Transverse colon (tissue), 4 donors: Measurements from ENCODE around the gene PEDS1. TPM values are rescaled to one million over a fixed set of nuclear protein-coding genes. Genes with fewer than 3 reads are reported as not detected.

Experiments used
- DNase-seq: peaks from one replicate; pipeline ENCODE4 v3.0.0-alpha.2; 2019
- H3K27ac ChIP-seq, 4 donors: fragments of 200-600 bp; sonication (generic); 2 replicates each; pipeline ENCODE4 v1.5.1; 2016 to 2018; ENCODE audit warnings: inconsistent platforms in 4 of 4
- H3K27me3 ChIP-seq: fragments of 200-600 bp; sonication (generic); 2 replicates; pipeline ENCODE4 v1.5.1; 2017; ENCODE audit warnings: inconsistent platforms
- H3K36me3 ChIP-seq, 4 donors: fragments of 200-600 bp; sonication (generic); 2 replicates each; pipeline ENCODE4 v1.5.1; 2017 to 2019; ENCODE audit warnings: inconsistent platforms in 4 of 4
- H3K4me1 ChIP-seq, 4 donors: fragments of 200-600 bp; sonication (generic); 2 replicates each; pipeline ENCODE4 v1.5.1; 2017 to 2020; ENCODE audit warnings: inconsistent platforms in 4 of 4
- H3K4me3 ChIP-seq, 4 donors: fragments of 200-600 bp; sonication (generic); 1 replicate in 1 of 4; 2 replicates in 3 of 4; pipeline versions ENCODE4 v1.5.1 to v1.6.1; 2017 to 2019; ENCODE audit warnings: inconsistent platforms in 4 of 4
- H3K9me3 ChIP-seq, 2 donors: fragments of 200-600 bp; sonication (generic); 2 replicates each; pipeline ENCODE4 v1.5.1; 2017 to 2019; ENCODE audit warnings: inconsistent platforms in 2 of 2
- EP300 ChIP-seq: sonication (generic); formaldehyde crosslinking; IDR thresholded peaks from one replicate; pipeline ENCODE4 v1.6.1; 2017; ENCODE audit warnings: antibody characterized with exemption, low read depth
- POLR2A ChIP-seq: fragments of 450-650 bp; IDR thresholded peaks from one replicate; pipeline ENCODE4 v1.6.1; 2016; ENCODE audit warnings: antibody characterized with exemption, mild to moderate bottlenecking, moderate library complexity
- POLR2AphosphoS5 ChIP-seq, 3 donors: sonication (generic); formaldehyde crosslinking; IDR thresholded peaks; one replicate each; pipeline ENCODE4 v1.6.1; 2016; ENCODE audit warnings: antibody characterized with exemption in 3 of 3
- WGBS, 2 donors: methylation state at CpG; one replicate each; pipeline ENCODE4 v1.1.5; 2018; ENCODE audit warnings: low coverage in 1 of 2; 5-methylcytosine and 5-hydroxymethylcytosine counted together
- in situ Hi-C, 4 donors: fragments of 200-750 bp; cut with MboI; loops; one replicate each; pipeline versions ENCODE4 v1.15.0 to v1.15.1; 2017; ENCODE audit warnings: low sequenced_read_pairs in 3 of 4, low pct_ligation_motif_present in 1 of 4, low pct_unique_long_range_greater_than_20kb in 1 of 4
- intact Hi-C: fragments of 100-400 bp; cut with DNase I; formaldehyde crosslinking; loops from one replicate; pipeline ENCODE4 v1.15.1; 2023; ENCODE audit warnings: low total_unique reads
- total RNA-seq, 4 donors: library from RNA; depleted of rRNA; stranded (reverse); fragments of >200 nt; gene quantifications; one replicate each; pipeline ENCODE4 v1.1.0, GENCODE V29; 2016
- TF ChIP-seq, protein P1 (sequence below), 5 experiments: fragments of 200-600 bp in 3 of 5; fragments of 450-650 bp in 2 of 5; sonication (generic) in 3 of 5; IDR thresholded peaks; 1 replicate in 2 of 5; 2 replicates in 3 of 5; pipeline ENCODE4 v1.5.1; 2016 to 2017; ENCODE audit warnings: antibody characterized with exemption in 5 of 5, inconsistent platforms in 3 of 5, mild to moderate bottlenecking in 2 of 5, moderate library complexity in 1 of 5

PEDS1 gene
- total RNA-seq, 4 donors from 2014 or later, result 9.6 to 30.9 (median 23.2) TPM

DNA sequence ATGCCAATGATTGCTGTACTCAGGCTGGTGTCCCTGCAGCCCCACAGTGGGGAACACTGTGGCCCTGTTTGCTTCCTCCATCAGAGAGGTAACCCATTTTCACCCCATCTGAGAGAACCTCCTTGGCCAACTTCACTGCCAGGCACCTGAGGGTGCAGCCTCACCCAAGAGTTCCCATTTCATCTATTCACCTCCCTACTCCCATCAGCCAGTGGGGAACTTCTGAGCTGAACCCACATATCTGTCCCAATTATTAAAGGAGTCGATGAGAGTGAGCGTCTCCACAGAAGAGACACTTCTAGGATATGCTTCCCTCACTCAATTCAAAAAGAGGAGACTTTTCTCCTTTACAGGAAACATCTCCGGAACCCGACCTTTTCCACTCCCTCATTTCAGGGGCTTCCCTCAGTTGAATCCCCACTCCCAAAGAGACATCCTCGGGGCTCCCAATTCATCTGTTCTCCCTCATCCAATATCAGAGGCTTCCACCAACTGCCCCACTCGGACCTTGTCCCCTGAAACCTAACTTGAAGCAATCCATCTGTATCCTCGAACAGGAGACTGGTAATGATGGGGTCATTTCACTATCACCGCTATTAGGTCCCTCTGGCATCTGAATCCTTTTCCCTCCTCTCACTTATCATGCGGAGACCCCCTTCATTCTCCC lies 41.6 kb downstream of the PEDS1 start:
- intact Hi-C loops, result no loop called here
- Histone ChIP-seq H3K4me3 (peak overlapping the region; percentile 85 to 100 (median 98)), H3K36me3 (no peaks in the 10 kb centered on the region), H3K4me1 (peaks cover 54 to 78% (median 69%) of the 10 kb centered on the region in 4 donors), H3K9me3 (no peaks in the 10 kb centered on the region), H3K27ac (peak overlapping the region; percentile 91 to 99 (median 98)), H3K27me3 (no peaks in the 10 kb centered on the region)
- in situ Hi-C loops, result no loop called here
- no peak for DNase-seq
- 6 to 16% methylated on average over 8 to 9 of the region's 9 CpGs for WGBS, 2 donors
- TF ChIP-seq, protein P1, sequence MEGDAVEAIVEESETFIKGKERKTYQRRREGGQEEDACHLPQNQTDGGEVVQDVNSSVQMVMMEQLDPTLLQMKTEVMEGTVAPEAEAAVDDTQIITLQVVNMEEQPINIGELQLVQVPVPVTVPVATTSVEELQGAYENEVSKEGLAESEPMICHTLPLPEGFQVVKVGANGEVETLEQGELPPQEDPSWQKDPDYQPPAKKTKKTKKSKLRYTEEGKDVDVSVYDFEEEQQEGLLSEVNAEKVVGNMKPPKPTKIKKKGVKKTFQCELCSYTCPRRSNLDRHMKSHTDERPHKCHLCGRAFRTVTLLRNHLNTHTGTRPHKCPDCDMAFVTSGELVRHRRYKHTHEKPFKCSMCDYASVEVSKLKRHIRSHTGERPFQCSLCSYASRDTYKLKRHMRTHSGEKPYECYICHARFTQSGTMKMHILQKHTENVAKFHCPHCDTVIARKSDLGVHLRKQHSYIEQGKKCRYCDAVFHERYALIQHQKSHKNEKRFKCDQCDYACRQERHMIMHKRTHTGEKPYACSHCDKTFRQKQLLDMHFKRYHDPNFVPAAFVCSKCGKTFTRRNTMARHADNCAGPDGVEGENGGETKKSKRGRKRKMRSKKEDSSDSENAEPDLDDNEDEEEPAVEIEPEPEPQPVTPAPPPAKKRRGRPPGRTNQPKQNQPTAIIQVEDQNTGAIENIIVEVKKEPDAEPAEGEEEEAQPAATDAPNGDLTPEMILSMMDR (IDR thresholded peaks at IDR 0.05), result no peak
- no peak for TF ChIP-seq POLR2A
- no peak for TF ChIP-seq EP300
- no peak for TF ChIP-seq POLR2AphosphoS5 (IDR thresholded peaks at IDR 0.05)

DNA sequence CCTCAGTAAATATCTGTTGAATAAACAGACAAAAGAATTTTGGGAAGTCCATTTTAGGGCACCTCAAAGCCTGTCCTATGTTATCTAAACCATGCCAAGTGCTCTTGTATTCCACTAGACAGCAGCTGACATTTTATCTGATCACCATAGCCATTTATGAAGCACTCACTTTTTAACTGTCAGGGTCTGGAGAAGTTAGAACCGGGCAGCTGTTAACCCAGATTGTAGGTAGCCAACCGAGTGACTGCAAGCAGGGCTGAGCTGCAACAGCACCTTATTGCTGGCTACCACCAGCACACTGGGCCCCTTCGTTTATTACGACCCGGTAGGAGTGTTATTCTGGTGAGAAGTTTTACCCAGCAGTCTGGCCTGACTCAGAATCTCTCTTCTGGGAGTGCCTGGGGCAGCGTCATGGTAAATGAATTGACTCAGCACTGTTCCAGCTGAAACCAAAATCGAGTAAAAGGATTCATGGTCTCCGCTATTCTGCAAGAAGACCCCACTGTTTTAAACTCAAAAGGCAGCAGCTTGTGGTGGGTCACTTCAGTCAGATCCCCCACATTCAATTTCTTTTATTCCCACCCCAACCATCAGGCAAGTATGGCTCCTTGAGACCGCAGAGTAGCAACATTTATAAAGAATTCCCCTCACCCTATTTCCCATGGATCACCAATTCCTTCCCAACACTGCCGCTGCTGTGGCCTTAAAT lies 42.2 kb downstream of the PEDS1 start:
- intact Hi-C loops, result no loop called here
- in situ Hi-C loops, result no loop called here

DNA sequence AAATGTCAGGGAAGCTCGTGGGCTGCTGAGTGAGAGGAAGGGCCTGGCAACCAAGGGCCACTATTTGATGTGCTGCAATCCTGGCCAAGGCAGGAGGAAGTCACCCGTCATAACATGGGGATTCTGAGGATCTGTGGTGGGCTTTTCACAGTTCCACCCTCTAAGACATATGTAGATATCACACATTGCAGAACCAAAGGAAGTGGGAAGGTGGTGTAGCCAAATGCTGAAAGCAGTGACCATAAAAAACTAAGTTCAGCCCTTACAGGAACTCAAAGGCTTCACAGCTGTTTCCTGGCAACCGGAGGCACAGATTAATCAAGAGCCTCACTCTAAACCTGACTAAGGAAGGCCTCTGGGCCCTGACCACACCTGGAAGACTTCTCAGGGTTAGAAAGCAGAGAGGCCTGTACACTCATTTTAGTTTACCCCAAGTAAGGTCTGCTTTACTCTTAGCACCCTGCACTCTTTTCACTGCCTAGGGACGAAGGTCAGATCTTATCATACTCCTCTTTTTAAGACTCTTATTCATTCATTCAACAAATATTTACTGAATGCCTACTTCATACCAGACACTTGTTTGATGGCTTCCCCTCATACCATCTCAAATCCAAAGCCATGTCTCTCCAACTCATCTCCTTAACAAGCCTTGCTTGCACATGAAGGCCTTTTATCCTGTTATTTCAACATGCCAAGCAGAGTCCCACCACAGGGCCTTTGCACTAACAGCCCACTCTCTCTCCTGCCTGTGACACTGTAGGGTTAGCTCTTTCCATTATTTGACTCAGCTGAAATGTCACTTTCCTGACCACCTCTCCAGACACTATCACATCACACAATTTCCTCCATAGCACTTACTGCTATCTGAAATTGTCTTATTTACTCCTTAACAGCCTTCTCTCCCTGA lies 43.1 kb downstream of the PEDS1 start:
- peak; percentile 63 for DNase-seq
- intact Hi-C loops, result no loop called here
- H3K27me3 ChIP-seq, result no peaks in the 10 kb centered on the region
- no peak for TF ChIP-seq EP300
- no peak for TF ChIP-seq POLR2AphosphoS5 (IDR thresholded peaks at IDR 0.05)
- TF ChIP-seq, protein P1 (IDR thresholded peaks at IDR 0.05), result no peak
- TF ChIP-seq POLR2A, result no peak
- in situ Hi-C loops, result no loop called here
- H3K36me3 ChIP-seq, result no peaks in the 10 kb centered on the region
- H3K27ac ChIP-seq, result peak overlapping the region; percentile 91 to 99 (median 98)
- H3K4me3 ChIP-seq, result peak overlapping the region in 1 of 4 donors; percentile 12
- 6% methylated on average over 4 of the region's 4 CpGs; no CpG with 5 or more reads in 1 of the 2 donors for WGBS, 2 donors
- peaks cover 50 to 84% (median 64%) of the 10 kb centered on the region in 4 donors for H3K4me1 ChIP-seq
- H3K9me3 ChIP-seq, result no peaks in the 10 kb centered on the region

More for the DNA sequence above, 42.2 kb downstream of the PEDS1 start:
- Histone ChIP-seq H3K9me3 (no peaks in the 10 kb centered on the region), H3K4me1 (peaks cover 53 to 80% (median 68%) of the 10 kb centered on the region in 4 donors), H3K36me3 (no peaks in the 10 kb centered on the region), H3K4me3 (peak overlapping the region in 2 of 4 donors; percentile 98 to 100), H3K27me3 (no peaks in the 10 kb centered on the region), H3K27ac (peak overlapping the region; percentile 91 to 99 (median 98))
- DNase-seq, result no peak
- TF ChIP-seq, protein P1 (IDR thresholded peaks at IDR 0.05), result no peak
- TF ChIP-seq POLR2A, result no peak
- TF ChIP-seq EP300, result no peak
- TF ChIP-seq POLR2AphosphoS5 (IDR thresholded peaks at IDR 0.05), result no peak
- WGBS, 2 donors, result 50 to 66% methylated on average over 2 to 10 of the region's 10 CpGs
